ENCODE data around the gene CFAP100.

The CFAP100 gene

DNA sequence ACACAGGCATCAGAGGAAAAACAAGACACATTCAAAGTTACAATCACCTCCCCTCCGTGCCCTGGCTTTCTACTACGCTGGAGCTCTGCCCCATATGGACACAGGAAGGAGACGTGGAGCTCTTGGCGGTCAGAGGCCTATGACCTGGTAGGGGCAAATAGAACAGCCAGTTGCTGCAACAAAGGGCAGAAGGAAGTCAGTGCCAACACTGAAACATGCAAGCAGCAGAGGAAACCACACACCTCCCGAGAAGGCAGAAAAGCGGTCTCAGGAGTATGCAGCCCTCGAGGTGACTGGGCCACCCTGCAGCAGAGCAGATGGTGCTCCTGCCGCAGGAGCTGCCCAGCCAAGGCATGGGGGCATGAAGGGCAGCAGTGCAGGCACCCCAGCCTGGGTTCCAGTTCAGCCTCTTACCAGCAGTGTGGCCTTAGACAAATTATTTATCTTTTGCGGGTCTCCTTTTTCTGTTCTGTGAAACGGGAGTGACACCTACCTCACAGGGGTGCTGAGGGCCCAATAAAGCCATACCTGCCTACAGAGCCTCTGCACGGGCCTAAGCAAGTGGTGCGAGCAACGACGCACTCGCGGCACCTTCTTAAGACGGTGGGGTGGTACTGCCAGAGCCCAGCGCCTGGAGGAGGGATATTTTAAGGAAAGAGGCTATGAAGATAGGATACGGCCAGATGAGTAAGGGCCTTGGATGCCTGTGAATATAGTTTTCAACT lies 72.3 kb downstream of the CFAP100 start:
- DNase-seq, result no peak

- no peak for DNase-seq
Observed at GRCh38 chr3:126467611-126467955, 72.9 kb downstream of the CFAP100 start.

DNA sequence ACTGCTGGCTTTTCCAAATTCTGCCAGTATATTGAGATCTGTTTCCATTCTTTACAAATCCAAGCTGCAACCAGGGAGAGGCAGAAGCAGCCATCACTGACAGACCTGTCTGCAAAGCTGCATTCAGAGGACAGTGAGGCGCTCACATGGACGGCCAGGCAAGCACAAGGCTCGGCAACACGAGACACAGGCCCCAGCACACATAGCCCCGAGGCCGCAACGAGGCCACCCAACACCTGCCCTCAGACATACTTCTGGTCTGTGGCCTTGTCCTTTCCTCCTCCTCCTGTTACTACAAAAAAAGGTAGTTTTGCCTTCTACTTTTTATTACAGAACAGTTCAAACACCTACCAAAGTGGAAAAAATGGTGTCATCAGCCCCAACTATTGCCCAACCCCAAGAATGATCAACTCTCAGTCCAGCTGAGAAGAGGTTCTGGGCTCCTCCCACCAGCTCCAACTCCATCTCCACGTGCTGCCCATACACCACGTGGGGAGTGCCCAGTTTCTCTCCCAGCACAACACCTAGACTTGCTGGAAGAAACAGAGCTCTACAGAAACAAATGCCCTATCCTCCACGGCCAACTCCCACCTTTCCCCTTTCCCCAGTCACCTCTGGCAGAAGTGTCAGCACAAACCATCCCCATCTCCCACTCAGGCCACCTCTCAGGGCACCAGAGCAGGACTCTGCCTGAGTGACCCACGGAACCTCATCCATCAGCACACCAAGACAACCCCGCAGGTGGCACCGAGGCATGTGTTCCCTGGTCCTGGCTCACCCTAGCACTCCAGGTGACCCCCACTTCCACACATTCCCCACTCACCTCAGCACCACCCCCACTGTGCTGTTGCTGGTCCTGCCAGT lies 73.6 kb downstream of the CFAP100 start:
- DNase-seq, result no peak

DNA sequence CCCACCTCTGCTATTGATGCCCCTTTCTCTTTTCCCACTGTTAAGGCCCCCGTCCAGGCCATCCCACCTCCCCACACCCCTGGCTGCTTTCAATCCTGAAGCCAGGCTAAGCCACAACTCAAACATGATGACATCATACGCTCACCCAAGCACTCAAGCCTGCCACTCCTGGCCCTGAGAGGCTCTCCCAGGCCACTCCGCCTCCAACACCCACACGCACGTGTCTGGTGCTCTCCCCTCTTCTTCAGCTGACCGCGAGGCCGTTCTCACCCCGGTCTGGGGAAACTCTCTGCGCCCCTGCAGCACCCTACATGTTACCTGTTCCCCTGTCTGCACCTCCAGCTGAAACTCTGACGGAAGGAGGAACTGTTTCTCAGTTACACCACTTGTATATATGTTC lies 74.8 kb downstream of the CFAP100 start:
- no peak for DNase-seq

GRCh38 chr3:126472277-126473006 lies 77.7 kb downstream of the CFAP100 start:
- DNase-seq, result peak in 1 of 2 experiments; percentile 27

DNA sequence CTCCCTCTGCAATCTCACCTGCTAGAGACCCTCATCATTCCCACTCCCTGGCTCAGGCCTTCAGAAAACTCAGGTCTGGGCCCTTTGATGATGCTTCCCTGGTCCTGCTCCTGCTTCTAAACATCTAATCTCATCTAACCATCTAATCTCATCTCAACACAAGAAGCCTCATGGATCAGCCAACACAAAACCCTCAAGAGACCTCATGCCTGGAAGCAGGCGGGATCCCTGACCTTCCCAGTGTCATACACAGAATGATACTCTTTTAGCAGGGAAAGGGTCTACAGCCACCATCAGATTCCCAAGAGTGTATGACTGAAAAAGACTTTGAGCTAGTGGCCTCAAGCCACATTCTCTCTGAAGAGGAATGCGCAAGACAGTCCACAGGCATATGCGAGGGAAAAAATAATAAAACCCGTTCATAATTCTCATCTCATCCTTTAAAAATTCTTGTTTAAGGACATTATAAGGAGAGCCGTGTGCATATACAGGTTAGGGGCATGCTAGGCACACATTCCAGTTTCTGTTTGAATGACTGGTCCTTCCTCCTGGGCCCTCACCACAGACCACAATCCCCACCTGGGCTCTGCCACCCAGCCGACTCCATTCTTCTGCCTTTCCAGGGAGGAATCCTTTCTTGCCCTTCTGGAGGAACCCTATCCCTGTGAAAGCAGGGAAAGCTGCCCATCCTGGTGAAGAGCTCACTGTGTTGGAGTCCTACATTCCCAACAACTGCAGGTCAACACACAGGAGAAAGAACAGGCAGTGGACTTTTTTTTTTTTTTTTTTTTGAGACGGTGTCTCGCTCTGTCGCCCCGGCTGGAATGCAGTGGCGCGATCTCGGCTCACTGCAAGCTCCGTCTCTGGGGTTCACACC lies 78.8 kb downstream of the CFAP100 start:
- DNase-seq, result no peak

DNA sequence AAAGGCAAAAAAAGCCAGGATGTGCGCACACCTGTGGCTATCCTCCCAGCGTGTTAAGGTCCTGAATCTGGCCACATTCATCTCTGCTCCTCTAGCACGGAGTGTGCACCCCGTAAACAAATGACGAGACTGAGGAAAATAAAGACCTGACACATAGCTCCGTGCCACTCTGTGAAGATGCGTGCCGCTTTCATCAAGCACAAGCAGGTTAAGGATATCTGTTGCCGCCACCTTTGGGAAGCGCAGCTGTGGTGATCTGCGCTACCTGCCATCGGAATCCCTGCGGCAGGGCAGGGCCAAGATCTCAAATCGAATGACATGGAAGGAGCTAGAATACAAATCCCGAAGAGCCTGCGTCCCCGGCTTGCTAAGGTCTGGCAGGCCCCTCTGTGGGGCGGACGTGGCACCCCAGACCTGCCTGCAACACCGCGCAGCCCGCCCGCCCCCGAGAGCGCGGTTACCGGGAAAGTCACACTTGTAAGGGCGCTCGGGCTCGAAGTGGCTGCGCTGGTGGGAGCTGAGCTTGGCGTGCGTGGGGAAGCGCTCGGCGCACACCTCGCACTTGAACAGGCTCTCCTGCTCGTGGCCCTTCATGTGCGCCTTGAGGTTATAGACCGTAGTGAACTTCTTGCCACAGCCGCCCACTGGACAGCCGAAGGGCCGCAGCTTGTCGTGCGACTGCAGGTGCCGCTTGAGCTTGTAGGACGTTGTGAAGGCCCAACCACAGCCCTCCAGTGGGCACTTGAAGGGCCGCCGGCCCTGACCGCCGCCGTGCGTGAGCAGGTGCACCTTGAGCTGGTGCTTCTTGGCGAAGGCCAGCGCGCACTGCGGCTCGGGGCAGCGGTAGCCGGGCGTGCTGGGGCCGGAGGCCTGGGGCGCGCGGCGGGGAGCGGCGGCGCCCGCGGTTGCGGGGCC lies 80.0 kb downstream of the CFAP100 start:
- peak in 1 of 2 experiments; percentile 33 for DNase-seq

GRCh38 chr3:126475413-126476114 lies 80.9 kb downstream of the CFAP100 start, which contains the start of gene ZXDC:
ZXDC (minus strand) TSS chr3:126475891; CDS start chr3:126475865, 26 bp downstream.
- peak; percentile 56 to 90 for DNase-seq

GRCh38 chr3:126476166-126477060 lies 81.7 kb downstream of the CFAP100 start:
- peak in 1 of 2 experiments; percentile 72 for DNase-seq

GRCh38 chr3:126477061-126477380 lies 82.3 kb downstream of the CFAP100 start:
- DNase-seq, result no peak

DNA sequence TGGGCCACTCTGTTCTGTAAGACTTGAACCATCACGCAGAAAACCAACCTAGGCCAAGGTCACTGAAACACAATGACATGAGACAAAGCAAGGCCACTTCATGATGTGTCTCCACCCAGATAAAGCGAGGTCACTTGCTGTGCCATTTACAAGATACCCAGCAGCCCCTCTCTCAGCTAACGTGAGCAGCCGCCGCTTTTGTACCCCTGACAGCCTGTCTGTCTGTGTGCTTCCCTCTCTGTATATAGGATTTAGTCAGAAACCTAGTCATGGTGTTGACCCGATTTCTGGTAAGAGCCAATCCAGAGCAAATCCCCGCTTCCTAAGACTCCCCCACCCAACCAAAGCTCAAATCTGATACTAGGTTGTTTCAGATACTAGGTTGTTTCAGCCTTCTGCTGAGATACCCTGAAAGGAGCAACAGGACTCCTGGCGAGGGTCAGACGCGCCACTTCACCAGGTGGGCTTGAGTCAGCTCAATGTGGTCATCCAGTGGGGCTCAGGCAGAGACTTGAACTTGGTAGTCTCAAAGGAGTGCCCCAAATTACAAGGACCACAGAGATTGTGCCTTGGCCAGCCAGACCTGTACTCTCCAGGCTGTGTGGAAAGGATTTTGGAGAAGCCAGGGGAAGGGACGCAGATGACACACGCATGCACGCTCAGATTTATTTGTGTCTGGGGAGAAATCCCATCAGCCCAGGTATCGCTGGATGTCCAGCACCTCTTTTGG lies 84.0 kb downstream of the CFAP100 start:
- no peak for DNase-seq

- no peak for DNase-seq
Observed at GRCh38 chr3:126479642-126480041, 84.9 kb downstream of the CFAP100 start.

DNA sequence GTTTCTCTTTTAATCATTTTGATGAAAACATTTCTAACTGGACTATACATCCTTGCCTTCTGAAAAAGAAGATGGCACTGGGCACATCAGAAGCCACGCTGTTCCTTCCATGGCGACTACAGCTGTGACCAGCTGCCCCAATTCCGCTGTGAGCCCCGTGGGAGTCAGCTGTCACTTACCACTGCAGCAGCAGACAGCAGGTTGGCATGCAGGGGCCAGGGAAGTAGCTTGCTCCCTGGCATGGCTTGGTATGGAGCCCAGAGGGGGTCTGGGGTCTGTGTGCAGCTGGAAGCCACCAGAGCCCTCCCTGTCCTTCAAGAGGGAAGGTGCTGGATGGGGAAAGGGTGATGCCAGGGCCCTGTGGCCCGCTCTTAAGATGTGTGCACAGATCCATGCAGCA lies 85.5 kb downstream of the CFAP100 start:
- DNase-seq, result no peak

GRCh38 chr3:126480861-126481260 lies 86.2 kb downstream of the CFAP100 start:
- DNase-seq, result no peak

- no peak for DNase-seq
Observed at GRCh38 chr3:126481808-126482502, 87.2 kb downstream of the CFAP100 start.

DNA sequence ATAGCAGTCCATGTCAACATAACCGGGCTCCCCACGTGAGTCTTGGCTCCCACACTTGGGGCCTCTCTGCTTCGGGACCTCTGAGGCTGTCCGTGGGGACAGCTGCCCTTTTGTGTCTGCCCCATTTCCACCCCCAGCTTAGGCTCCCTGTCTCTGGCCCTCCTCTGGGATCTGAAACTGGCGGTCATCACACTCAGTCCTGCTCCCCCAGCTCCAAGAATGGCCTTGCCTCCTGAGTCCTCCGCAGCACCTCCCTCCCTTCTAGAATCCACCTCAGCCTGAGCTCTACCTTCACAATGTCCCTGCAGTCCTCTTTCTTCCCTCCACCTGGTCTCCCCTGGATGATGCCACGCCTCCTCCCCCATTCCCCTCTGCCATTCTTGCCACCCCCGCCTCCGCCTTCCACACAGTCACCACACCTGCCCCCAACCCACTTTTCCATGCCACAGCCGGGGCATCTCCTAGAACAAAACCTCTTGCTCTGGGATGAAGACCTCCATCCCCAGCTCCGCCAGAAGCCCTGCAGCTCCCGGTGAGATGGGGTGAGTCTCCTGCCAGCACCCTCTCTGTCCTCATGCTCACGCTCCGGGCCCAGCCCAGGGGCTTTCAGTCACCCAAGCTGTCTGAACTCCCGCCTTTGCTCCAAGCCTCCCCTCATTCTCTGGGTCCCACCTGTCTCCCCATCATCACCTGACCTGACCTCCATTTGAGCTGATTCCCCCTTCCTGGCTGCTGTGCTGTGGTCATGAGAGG lies 88.0 kb downstream of the CFAP100 start:
- DNase-seq, result no peak

- DNase-seq, result no peak
Observed at GRCh38 chr3:126483321-126483761, 88.6 kb downstream of the CFAP100 start.
